Astrocyte (in vitro differentiated cells and primary cell): ENCODE results near the gene HDGFL3.

ENCODE experiments used
- EZH2 ChIP-seq: IDR thresholded peaks from 2 replicates; pipeline ENCODE4 v1.6.1; 2012; ENCODE audit warnings: mild to moderate bottlenecking, low read length, inconsistent platforms; ENCODE audit not compliant: insufficient read depth
- TF ChIP-seq, protein P1 (sequence below): IDR thresholded peaks from 2 replicates; pipeline ENCODE4 v1.5.1; 2011; ENCODE audit warnings: low read depth, mild to moderate bottlenecking, inconsistent platforms, low read length, moderate library complexity; ENCODE audit not compliant: insufficient read depth

DNA sequence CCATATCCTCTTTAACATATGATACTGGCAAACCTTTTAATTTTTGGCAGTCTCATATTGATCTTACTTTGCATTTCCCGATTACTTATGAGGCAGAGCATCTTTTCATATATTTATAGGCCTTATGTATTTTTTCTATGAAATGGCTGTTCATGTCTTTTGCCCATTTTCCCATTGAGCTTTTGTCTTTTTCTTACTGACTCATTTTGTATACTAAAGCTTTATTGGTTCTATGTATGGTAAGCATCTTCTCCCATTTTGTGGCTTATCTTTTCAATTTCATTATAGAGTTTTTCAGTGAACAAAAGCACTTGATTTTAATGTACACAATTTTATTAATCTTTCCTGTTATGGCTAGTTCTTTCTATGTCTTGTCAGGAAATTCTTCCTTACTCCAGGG is 17.2 kb downstream of the HDGFL3 start:
- TF ChIP-seq, protein P1, sequence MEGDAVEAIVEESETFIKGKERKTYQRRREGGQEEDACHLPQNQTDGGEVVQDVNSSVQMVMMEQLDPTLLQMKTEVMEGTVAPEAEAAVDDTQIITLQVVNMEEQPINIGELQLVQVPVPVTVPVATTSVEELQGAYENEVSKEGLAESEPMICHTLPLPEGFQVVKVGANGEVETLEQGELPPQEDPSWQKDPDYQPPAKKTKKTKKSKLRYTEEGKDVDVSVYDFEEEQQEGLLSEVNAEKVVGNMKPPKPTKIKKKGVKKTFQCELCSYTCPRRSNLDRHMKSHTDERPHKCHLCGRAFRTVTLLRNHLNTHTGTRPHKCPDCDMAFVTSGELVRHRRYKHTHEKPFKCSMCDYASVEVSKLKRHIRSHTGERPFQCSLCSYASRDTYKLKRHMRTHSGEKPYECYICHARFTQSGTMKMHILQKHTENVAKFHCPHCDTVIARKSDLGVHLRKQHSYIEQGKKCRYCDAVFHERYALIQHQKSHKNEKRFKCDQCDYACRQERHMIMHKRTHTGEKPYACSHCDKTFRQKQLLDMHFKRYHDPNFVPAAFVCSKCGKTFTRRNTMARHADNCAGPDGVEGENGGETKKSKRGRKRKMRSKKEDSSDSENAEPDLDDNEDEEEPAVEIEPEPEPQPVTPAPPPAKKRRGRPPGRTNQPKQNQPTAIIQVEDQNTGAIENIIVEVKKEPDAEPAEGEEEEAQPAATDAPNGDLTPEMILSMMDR, result no peak
- TF ChIP-seq EZH2, result no peak
